Measurements from ENCODE around the gene RXFP2. TPM values are rescaled to one million over a fixed set of nuclear protein-coding genes. Genes with fewer than 3 reads are reported as not detected.

Gene RXFP2
- total and polyA plus RNA-seq, 2 experiments from 2014 or later, result not detected

GRCh38 chr13:31786011-31786410 is 46.7 kb downstream of the RXFP2 start:
- no peaks in the 10 kb centered on the region for H3K36me3 ChIP-seq
- TF ChIP-seq, protein P1, sequence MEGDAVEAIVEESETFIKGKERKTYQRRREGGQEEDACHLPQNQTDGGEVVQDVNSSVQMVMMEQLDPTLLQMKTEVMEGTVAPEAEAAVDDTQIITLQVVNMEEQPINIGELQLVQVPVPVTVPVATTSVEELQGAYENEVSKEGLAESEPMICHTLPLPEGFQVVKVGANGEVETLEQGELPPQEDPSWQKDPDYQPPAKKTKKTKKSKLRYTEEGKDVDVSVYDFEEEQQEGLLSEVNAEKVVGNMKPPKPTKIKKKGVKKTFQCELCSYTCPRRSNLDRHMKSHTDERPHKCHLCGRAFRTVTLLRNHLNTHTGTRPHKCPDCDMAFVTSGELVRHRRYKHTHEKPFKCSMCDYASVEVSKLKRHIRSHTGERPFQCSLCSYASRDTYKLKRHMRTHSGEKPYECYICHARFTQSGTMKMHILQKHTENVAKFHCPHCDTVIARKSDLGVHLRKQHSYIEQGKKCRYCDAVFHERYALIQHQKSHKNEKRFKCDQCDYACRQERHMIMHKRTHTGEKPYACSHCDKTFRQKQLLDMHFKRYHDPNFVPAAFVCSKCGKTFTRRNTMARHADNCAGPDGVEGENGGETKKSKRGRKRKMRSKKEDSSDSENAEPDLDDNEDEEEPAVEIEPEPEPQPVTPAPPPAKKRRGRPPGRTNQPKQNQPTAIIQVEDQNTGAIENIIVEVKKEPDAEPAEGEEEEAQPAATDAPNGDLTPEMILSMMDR (IDR thresholded peaks at IDR 0.05; ENCODE audit: low read depth, low read length), result no peak
- peak in 1 of 2 donors; percentile 74 for DNase-seq (ENCODE audit: low read depth in 1 of 2, low spot score in 1 of 2)

GRCh38 chr13:31790992-31791391 is 51.7 kb downstream of the RXFP2 start:
- Histone ChIP-seq H3K27ac (no peak overlapping the region), H3K9me3 (ENCODE audit: low read depth) (no peaks in the 10 kb centered on the region), H3K27me3 (no peaks in the 10 kb centered on the region), H3K36me3 (no peaks in the 10 kb centered on the region), H3K4me1 (ENCODE audit: low read depth) (peaks cover 8% of the 10 kb centered on the region), H3K4me3 (no peak overlapping the region)
- DNase-seq (ENCODE audit: low read depth in 1 of 2, low spot score in 1 of 2), result no peak
- TF ChIP-seq, protein P1 (IDR thresholded peaks at IDR 0.05; ENCODE audit: low read depth, low read length), result no peak

More at GRCh38 chr13:31786011-31786410, 46.7 kb downstream of the RXFP2 start:
- Histone ChIP-seq H3K27me3 (peaks cover 4% of the 10 kb centered on the region), H3K4me3 (no peak overlapping the region), H3K9me3 (ENCODE audit: low read depth) (no peaks in the 10 kb centered on the region), H3K27ac (no peak overlapping the region), H3K4me1 (ENCODE audit: low read depth) (peaks cover 8% of the 10 kb centered on the region)

DNA sequence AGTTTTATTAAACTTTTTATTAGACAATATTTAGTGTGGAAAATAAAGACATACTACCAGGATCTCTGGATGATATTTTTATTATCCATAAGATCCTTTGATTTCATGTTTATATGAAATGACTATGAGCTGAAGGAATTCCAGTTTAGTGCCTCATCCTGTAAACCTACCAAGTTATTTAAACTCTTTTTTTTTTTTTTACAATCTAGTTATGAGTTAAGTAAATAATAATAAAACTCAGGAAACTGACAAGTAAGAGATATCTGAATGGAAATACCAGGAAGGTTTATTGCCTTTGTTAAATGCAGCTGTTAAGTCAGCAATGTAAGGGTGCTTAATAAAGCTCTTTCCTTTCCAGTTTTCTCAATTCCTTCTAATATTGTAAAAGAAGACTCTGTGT is 53.9 kb downstream of the RXFP2 start:
- no peak overlapping the region for H3K4me3 ChIP-seq
- H3K4me1 ChIP-seq (ENCODE audit: low read depth), result peaks cover 8% of the 10 kb centered on the region
- no peaks in the 10 kb centered on the region for H3K27me3 ChIP-seq
- no peak for DNase-seq (ENCODE audit: low read depth in 1 of 2, low spot score in 1 of 2)
- TF ChIP-seq, protein P1 (IDR thresholded peaks at IDR 0.05; ENCODE audit: low read depth, low read length), result no peak
- H3K27ac ChIP-seq, result no peak overlapping the region
- H3K36me3 ChIP-seq, result no peaks in the 10 kb centered on the region
- H3K9me3 ChIP-seq (ENCODE audit: low read depth), result no peaks in the 10 kb centered on the region

- Histone ChIP-seq H3K27me3 (no peaks in the 10 kb centered on the region), H3K27ac (no peak overlapping the region), H3K36me3 (no peaks in the 10 kb centered on the region), H3K4me1 (ENCODE audit: low read depth) (peaks cover 7% of the 10 kb centered on the region), H3K9me3 (ENCODE audit: low read depth) (no peaks in the 10 kb centered on the region), H3K4me3 (no peak overlapping the region)
- TF ChIP-seq, protein P1 (IDR thresholded peaks at IDR 0.05; ENCODE audit: low read depth, low read length), result no peak
- peak in 1 of 2 donors; percentile 67 for DNase-seq (ENCODE audit: low read depth in 1 of 2, low spot score in 1 of 2)
Observed at GRCh38 chr13:31794452-31794851, 55.1 kb downstream of the RXFP2 start.

- H3K4me1 ChIP-seq (ENCODE audit: low read depth), result no peaks in the 10 kb centered on the region
- DNase-seq (ENCODE audit: low read depth in 1 of 2, low spot score in 1 of 2), result peak; percentile 26 to 69
- H3K27me3 ChIP-seq, result no peaks in the 10 kb centered on the region
Observed at GRCh38 chr13:31797154-31797775, 57.9 kb downstream of the RXFP2 start.

More at GRCh38 chr13:31797154-31797775, 57.9 kb downstream of the RXFP2 start:
- no peak overlapping the region for H3K4me3 ChIP-seq
- no peak overlapping the region for H3K27ac ChIP-seq
- no peaks in the 10 kb centered on the region for H3K9me3 ChIP-seq (ENCODE audit: low read depth)
- no peaks in the 10 kb centered on the region for H3K36me3 ChIP-seq
- TF ChIP-seq, protein P1 (IDR thresholded peaks at IDR 0.05; ENCODE audit: low read depth, low read length), result peak; percentile 57

All from cardiac muscle cell (in vitro differentiated cells and primary cell).